Adrenal gland (tissue), 5 donors: Measurements from ENCODE around the gene USF2.

Experiments
- CTCF ChIP-seq, 6 experiments: fragments of 450-650 bp in 4 of 6; fragments of 200-600 bp in 2 of 6; sonication (generic) in 1 of 6; IDR thresholded peaks; 1 replicate in 5 of 6; 2 replicates in 1 of 6; pipeline versions ENCODE4 v1.5.1 to v1.8.0; 2016 to 2021; ENCODE audit warnings: antibody characterized with exemption in 6 of 6, mild to moderate bottlenecking in 2 of 6, moderate library complexity in 1 of 6
- POLR2A ChIP-seq, 2 donors: fragments of 450-650 bp; IDR thresholded peaks; one replicate each; pipeline ENCODE4 v1.6.1; 2017; ENCODE audit warnings: antibody characterized with exemption in 2 of 2, mild to moderate bottlenecking in 2 of 2, moderate library complexity in 1 of 2
- donor health status: DM: no; HTN: no; CAD: no.

DNA sequence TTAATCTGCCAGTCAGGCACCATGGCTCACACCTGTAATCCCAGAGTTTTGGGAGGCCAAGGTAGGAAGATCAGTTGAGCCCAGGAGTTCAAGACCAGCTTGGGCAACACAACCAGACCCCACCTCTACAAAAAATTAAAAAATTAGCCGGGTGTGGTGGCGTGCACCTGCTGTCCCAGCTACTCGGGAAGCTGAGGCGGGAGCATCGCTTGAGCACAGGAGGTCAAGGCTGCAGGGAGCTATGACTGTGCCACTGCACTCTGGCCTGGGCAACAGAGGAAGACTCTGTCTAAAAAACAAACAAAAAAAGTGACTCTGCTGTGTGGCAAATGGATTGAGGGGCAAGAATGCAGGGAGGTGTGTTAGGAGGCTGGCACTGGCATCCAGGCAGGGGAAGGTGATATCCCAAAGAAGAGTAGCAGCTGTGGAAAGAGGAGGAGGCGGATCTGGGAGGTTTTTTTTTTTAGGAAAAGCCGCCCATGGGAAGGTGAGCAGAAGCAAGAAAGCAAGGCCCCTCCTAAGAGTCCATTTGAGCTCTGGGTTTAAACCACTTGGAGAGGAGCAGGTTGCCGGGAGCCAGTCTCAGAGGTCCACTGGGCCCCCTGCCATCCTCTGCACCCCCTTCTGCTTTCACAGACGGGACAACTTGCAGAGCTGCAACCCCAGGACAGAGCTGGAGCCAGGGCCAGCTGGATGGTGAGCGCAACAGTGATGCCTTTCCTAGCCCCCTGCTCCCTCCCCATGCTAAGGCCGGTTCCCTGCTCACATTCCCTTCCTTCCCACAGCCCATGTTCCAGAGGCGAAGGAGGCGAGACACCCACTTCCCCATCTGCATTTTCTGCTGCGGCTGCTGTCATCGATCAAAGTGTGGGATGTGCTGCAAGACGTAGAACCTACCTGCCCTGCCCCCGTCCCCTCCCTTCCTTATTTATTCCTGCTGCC, 15.7 kb downstream of the USF2 start:
- TF ChIP-seq CTCF (IDR thresholded peaks at IDR 0.05), result no peak
- TF ChIP-seq POLR2A (IDR thresholded peaks at IDR 0.05), result no peak
